Neural cell (in vitro differentiated cells): ENCODE data around the gene VAV2. TPM values are rescaled to one million over a fixed set of nuclear protein-coding genes. Genes with fewer than 3 reads are reported as not detected.

Experiments
- H2AFZ ChIP-seq: fragments of 200-600, 300-800 bp; sonication (generic), shearing (Covaris generic); 2 replicates; pipeline ENCODE4 v1.6.0; 2014; ENCODE audit warnings: low read depth, mild to moderate bottlenecking, antibody characterized with exemption, low read length, moderate library complexity
- H3F3A ChIP-seq: fragments of 200-600 bp; shearing (Covaris generic); 2 replicates; pipeline ENCODE4 v1.6.1; 2016; ENCODE audit warnings: mild to moderate bottlenecking, moderate library complexity, mixed read lengths, antibody characterized with exemption, low read length; ENCODE audit not compliant: insufficient read depth, poor library complexity, severe bottlenecking
- H3K27ac ChIP-seq: fragments of 200-600, 300-800 bp; sonication (generic), shearing (Covaris generic); 2 replicates; pipeline ENCODE4 v1.5.1; 2014; ENCODE audit warnings: mild to moderate bottlenecking, low read length, moderate library complexity
- H3K27me3 ChIP-seq: fragments of 300-800, 200-600 bp; sonication (generic), shearing (Covaris generic); 2 replicates; pipeline ENCODE4 v1.6.0; 2014; ENCODE audit warnings: mild to moderate bottlenecking, low read depth, low read length, moderate library complexity; ENCODE audit not compliant: insufficient read depth
- H3K36me3 ChIP-seq: fragments of 300-800, 200-600 bp; sonication (generic), shearing (Covaris generic); 2 replicates; pipeline ENCODE4 v1.5.1; 2014; ENCODE audit warnings: mild to moderate bottlenecking, antibody characterized with exemption, low read length, moderate library complexity; ENCODE audit not compliant: insufficient read depth
- H3K4me2 ChIP-seq: fragments of 300-800, 200-600 bp; sonication (generic), shearing (Covaris generic); 2 replicates; pipeline ENCODE4 v1.6.0; 2014; ENCODE audit warnings: mild to moderate bottlenecking, low read length
- H3K4me3 ChIP-seq: fragments of 300-800, 200-600 bp; sonication (generic), shearing (Covaris generic); 2 replicates; pipeline ENCODE4 v1.5.1; 2014; ENCODE audit warnings: mild to moderate bottlenecking, low read length, moderate library complexity
- H3K79me2 ChIP-seq: fragments of 200-600 bp; shearing (Covaris generic); replicated peaks from 2 replicates; pipeline ENCODE4 v1.6.0; 2014; ENCODE audit warnings: mild to moderate bottlenecking, low read length, moderate library complexity; ENCODE audit not compliant: insufficient read depth
- H3K9ac ChIP-seq: fragments of 300-800, 200-600 bp; sonication (generic), shearing (Covaris generic); 2 replicates; pipeline ENCODE4 v1.6.1; 2016; ENCODE audit warnings: mild to moderate bottlenecking, low read length, mixed read lengths
- H3K9me2 ChIP-seq: fragments of 200-600 bp; shearing (Covaris generic); 2 replicates; pipeline ENCODE4 v1.6.1; 2016; ENCODE audit warnings: mild to moderate bottlenecking, low read length, mixed read lengths; ENCODE audit not compliant: insufficient read depth
- H3K9me3 ChIP-seq: fragments of 200-600, 300-800 bp; sonication (generic), shearing (Covaris generic); 2 replicates; pipeline ENCODE4 v1.6.1; 2016; ENCODE audit warnings: mild to moderate bottlenecking, mixed run types, low read length, moderate library complexity, mixed read lengths
- H4K20me1 ChIP-seq: fragments of 200-600 bp; shearing (Covaris generic); 2 replicates; pipeline ENCODE4 v1.6.1; 2016; ENCODE audit warnings: mild to moderate bottlenecking, mixed run types; ENCODE audit not compliant: insufficient read depth
- EP300 ChIP-seq: fragments of 450-650 bp; conservative IDR thresholded peaks from 2 replicates; pipeline ENCODE4 v1.6.1; 2014; ENCODE audit warnings: antibody characterized with exemption, mild to moderate bottlenecking, moderate library complexity; ENCODE audit not compliant: poor library complexity, severe bottlenecking
- EZH2 ChIP-seq: fragments of 200-600, 300-800 bp; shearing (Covaris generic), sonication (generic); IDR thresholded peaks from 2 replicates; pipeline ENCODE4 v1.6.1; 2014; ENCODE audit warnings: antibody characterized with exemption, low read length, borderline replicate concordance, mild to moderate bottlenecking; ENCODE audit not compliant: insufficient read depth, poor library complexity, severe bottlenecking
- MXI1 ChIP-seq: fragments of 450-650 bp; conservative IDR thresholded peaks from 2 replicates; pipeline ENCODE4 v1.6.1; 2014; ENCODE audit warnings: antibody characterized with exemption, mild to moderate bottlenecking; ENCODE audit not compliant: poor library complexity, severe bottlenecking
- POLR2AphosphoS5 ChIP-seq: IDR thresholded peaks from 2 replicates; pipeline ENCODE4 v1.6.1; 2012
- RAD21 ChIP-seq: fragments of 450-650 bp; conservative IDR thresholded peaks from 2 replicates; pipeline ENCODE4 v1.6.1; 2014; ENCODE audit warnings: antibody characterized with exemption, mild to moderate bottlenecking, moderate library complexity
- REST ChIP-seq: IDR thresholded peaks from 2 replicates; pipeline ENCODE4 v1.6.1; 2012; ENCODE audit warnings: borderline replicate concordance
- SMC3 ChIP-seq: fragments of 450-650 bp; conservative IDR thresholded peaks from 2 replicates; pipeline ENCODE4 v1.6.1; 2014; ENCODE audit warnings: antibody characterized with exemption, mild to moderate bottlenecking, moderate library complexity; ENCODE audit not compliant: poor library complexity
- TAF1 ChIP-seq: IDR thresholded peaks from 2 replicates; pipeline ENCODE4 v1.6.1; 2012; ENCODE audit warnings: low read depth
- polyA plus RNA-seq: library from polyadenylated mRNA; depleted of rRNA; stranded (reverse); fragments of >200 nt; gene quantifications from 2 replicates; pipeline ENCODE4 v1.2.3, GENCODE V29; 2014
- TF ChIP-seq, protein P1 (sequence below): fragments of 450-650 bp; IDR thresholded peaks from 2 replicates; pipeline ENCODE4 v1.5.1; 2014; ENCODE audit warnings: antibody characterized with exemption, mild to moderate bottlenecking, moderate library complexity; ENCODE audit not compliant: poor library complexity, severe bottlenecking

Gene VAV2
- polyA plus RNA-seq, 1 donor from 2014 or later: 35.2 TPM

GRCh38 chr9:133873009-133873408, 119.1 kb downstream of the VAV2 start:
- Histone ChIP-seq H3K27me3 (no peaks in the 10 kb centered on the region), H3K36me3 (no peaks in the 10 kb centered on the region), H4K20me1 (no peaks in the 10 kb centered on the region), H3K9ac (no peak overlapping the region), H3F3A (no peaks in the 10 kb centered on the region), H3K4me3 (no peak overlapping the region), H3K79me2 (no peaks in the 10 kb centered on the region), H3K27ac (no peak overlapping the region), H3K9me3 (no peaks in the 10 kb centered on the region), H3K4me2 (no peak overlapping the region), H2AFZ (no peak overlapping the region), H3K9me2 (no peaks in the 10 kb centered on the region)
- no peak for TF ChIP-seq REST
- TF ChIP-seq, protein P1, sequence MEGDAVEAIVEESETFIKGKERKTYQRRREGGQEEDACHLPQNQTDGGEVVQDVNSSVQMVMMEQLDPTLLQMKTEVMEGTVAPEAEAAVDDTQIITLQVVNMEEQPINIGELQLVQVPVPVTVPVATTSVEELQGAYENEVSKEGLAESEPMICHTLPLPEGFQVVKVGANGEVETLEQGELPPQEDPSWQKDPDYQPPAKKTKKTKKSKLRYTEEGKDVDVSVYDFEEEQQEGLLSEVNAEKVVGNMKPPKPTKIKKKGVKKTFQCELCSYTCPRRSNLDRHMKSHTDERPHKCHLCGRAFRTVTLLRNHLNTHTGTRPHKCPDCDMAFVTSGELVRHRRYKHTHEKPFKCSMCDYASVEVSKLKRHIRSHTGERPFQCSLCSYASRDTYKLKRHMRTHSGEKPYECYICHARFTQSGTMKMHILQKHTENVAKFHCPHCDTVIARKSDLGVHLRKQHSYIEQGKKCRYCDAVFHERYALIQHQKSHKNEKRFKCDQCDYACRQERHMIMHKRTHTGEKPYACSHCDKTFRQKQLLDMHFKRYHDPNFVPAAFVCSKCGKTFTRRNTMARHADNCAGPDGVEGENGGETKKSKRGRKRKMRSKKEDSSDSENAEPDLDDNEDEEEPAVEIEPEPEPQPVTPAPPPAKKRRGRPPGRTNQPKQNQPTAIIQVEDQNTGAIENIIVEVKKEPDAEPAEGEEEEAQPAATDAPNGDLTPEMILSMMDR: no peak
- no peak for TF ChIP-seq EP300
- TF ChIP-seq MXI1: no peak
- TF ChIP-seq SMC3: no peak
- no peak for TF ChIP-seq TAF1
- no peak for TF ChIP-seq RAD21
- no peak for TF ChIP-seq POLR2AphosphoS5
- no peak for TF ChIP-seq EZH2

DNA sequence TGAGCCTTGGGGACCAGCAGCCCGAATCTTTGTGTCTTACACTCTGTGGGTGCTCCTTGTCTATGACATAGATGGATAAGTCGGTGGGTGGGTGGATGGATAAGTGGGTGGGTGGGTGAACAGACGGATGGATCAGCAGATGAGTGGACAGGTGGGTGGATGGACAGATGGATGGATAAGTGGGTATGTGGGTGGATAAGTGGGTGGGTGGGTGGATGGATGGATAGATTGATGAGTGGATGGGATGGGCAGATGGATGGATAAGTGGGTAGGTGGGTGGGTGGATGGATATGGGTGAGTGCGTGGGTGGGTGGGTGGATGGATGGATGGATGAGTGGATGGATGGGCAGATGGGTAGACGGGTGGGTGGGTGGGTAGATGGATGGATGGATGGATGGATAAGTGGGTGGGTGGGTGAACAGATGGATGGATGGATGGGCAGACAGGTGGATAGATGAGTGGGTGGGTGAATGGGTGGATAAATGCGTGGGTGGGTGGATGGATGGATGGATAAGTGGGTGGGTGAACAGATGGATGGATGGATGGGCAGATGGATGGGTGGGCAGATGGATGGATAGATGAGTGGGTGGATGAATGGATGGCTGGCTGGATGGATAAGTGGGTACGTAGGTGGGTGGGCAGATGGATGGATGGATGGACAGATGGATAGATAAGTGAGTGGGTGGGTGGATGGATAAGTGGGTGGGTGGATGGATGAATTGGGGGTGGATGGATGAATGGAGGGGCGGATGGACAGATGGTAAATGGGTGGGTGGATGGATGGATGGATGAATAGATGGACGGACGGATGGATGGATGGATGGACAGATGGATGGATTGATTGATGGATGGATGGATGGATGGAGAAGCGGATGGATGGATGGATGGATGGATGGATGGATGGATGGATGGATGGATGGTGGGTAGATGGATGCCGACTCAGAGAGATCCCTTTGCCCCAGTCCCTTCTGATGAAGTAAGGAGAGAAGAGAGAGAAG, 121.2 kb downstream of the VAV2 start:
- Histone ChIP-seq H3K4me2 (no peak overlapping the region), H3K9me2 (no peaks in the 10 kb centered on the region), H3K36me3 (no peaks in the 10 kb centered on the region), H3K9me3 (no peaks in the 10 kb centered on the region), H3K4me3 (no peak overlapping the region), H3K79me2 (no peaks in the 10 kb centered on the region), H3K27me3 (no peaks in the 10 kb centered on the region), H3K27ac (peak overlapping the region; percentile 46), H4K20me1 (no peaks in the 10 kb centered on the region), H3K9ac (no peak overlapping the region), H3F3A (no peaks in the 10 kb centered on the region), H2AFZ (no peak overlapping the region)
- no peak for TF ChIP-seq POLR2AphosphoS5
- no peak for TF ChIP-seq MXI1
